Hindlimb muscle (tissue), 1 donor: Measurements from ENCODE around the gene L3MBTL3. TPM values are rescaled to one million over a fixed set of nuclear protein-coding genes. Genes with fewer than 3 reads are reported as not detected.
"Not testable (repeated sequence)": the region's sequence is repeated elsewhere in the genome, so short reads cannot be mapped to it uniquely, and the experiment has no call there.

Experiments used
- DNase-seq: peaks from one replicate; pipeline ENCODE4 v3.0.0-alpha.2; 2013
- polyA plus RNA-seq: library from polyadenylated mRNA; unstranded; fragments of 120-200 nt; gene quantifications from one replicate; pipeline ENCODE4 v1.2.1, GENCODE V29; 2013; ENCODE audit not compliant: insufficient read length

Gene L3MBTL3
- polyA plus RNA-seq, 1 donor: 4.9 TPM

DNA sequence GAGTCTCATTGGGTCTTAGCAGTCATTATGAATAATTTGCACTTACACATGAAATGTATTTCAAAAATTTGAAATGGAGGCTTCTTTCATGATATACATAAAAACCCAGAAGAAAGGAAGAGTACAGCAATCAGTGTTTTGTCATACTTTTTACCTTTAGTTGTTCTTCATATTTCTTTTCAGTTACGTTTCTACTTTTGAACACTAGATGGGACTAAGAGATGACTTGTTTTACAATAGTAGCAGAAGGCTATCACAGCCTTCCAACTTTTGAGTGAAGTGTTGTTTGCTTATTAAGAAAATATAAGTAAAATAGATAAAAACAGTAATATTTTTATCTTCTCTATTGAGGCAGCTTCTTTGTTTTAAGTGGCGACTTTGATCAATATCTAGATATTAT lies 58.1 kb downstream of the L3MBTL3 start:
- no peak for DNase-seq

DNA sequence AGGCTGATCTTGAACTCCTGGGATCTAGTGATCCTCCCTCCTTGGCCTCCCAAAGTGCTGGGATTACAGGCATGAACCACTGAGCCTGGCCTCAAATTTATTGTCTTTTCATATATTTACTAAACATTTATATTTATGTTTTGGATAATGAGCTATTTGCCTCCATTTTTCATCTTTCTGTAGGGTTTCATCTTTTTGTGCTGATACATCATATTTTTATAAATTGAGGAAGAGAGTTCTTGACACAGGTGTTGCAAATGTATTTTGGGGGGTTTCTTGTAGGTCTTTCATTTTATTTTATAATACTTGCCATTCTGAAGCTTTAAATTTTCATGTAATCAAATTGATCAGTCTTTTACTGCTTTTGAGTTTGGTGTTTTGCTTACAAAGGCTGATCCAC lies 72.4 kb downstream of the L3MBTL3 start:
- DNase-seq: no peak

DNA sequence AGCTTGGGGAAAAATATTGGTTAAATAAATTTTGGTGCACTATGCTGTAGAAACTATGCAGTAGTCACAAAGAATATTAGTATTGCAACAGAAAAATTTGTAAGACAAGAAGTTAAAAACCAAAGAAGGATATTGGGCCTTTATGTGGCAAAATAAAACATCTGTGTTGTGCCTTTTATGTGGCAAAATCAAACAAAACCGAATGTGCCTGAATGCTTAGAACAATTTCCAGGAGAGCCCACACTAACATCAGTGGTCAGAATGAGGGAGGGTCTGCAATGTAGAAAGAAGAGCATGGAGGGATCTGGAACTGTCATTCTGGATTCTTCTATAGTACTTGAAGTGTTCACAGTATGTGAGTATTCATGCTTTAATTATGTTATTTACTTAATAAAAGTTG lies 75.2 kb downstream of the L3MBTL3 start:
- no peak for DNase-seq

DNA sequence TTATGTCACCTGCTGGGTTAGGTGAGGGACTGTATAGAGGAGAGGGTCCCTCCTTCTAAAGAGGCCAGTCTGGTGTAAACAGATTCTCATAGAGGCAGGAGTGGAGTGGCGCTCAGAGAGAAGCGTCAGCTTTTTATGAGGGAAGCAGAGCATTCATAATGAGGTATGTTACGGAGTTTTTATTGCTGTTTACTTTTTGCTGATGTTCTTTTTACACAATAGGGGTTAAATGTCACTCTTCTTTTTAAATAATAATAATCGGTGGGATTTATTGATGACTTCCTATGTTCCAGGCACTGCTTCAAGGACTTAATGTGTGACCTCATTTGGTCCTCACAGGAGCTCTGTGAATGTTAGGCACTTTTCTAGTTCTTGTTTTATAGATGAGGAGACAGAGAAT lies 79.9 kb downstream of the L3MBTL3 start:
- DNase-seq: no peak

DNA sequence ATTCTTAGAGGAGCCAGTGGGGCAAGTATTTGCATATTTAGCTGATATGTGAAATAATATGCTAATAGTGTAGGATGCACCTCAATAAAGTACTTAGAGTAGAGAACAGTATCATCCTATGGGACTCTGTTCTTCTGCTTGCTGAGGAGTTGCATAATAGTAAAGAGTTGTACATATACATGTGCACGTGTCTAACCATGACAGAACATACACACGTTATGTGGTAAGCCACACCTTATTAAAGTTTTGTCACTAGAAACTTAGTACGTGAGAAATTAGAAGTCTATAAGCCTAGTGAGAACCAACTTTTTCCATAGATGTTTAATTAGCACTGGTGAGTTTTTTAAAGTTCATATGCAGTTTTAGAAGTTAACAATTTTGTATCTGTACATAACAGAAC lies 80.7 kb downstream of the L3MBTL3 start:
- no peak for DNase-seq

DNA sequence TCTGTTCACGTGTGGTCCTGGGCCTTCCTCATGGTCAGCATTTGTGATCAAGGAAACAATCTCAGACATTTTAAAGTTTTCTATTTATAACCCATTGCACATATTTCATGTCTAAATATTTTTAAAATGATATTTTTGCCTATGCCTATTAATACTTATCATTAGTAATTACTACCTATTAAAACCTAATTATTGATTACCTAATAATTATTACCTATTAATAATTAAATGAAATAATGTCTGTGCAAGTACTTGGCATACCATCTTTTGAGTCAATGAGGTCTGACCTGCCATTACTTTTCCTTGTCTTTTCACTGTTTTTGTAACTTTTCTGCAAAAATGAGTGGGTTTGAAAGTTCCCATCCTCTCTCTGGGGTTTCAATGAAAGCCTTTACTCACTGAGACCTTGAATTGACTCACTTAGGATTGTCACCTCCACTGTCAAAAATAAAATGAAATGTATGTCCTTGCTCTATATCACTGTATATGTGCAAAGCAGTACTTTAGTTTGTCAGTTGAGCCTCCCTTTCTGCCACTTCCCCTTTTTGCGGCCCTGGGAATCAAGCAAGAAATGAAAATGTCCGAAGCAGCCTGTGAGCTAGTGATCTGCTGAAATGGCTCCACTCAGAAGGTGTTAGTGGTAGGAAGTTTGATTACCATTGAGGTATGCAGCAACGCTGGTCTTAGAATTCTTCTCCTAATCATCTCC lies 87.8 kb downstream of the L3MBTL3 start:
- DNase-seq: no peak

DNA sequence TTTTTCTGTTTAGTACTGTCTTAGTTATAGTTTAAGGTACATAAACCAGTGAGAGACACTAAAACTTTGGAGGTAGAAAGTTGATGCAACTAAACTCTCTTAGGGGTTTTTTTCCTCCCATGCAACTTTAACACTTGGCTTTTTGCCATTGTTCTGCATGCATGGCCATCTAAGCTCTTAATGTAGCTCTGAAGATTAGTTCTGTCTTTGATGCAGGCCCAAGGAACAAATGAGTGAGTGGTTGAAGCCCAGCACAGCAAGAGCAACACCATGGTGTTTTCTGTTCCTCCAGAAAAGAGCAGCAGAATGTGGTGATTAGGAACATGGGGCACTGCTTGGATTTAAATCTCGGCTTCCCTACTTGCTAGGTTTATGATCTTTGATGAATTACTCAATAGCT lies 89.3 kb downstream of the L3MBTL3 start:
- DNase-seq: no peak

DNA sequence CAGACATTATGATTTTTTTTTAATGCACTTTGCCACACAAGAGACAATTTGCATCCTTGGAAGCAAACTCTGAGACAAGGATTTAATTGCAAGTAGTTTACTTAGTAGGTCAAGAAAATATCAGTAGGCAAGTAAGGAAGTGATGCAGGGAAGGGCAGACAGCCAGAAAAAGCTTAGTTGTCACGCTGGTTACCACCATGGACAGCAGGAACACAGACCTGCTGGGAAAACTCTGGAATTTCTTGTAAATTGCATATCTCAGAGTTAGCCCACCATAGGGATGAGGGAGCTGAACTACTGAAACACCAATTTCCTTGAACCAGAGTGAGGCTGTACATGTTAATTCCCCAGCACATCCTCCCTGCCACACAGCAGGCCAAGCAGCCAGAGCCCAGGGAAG lies 92.7 kb downstream of the L3MBTL3 start:
- DNase-seq: no peak

DNA sequence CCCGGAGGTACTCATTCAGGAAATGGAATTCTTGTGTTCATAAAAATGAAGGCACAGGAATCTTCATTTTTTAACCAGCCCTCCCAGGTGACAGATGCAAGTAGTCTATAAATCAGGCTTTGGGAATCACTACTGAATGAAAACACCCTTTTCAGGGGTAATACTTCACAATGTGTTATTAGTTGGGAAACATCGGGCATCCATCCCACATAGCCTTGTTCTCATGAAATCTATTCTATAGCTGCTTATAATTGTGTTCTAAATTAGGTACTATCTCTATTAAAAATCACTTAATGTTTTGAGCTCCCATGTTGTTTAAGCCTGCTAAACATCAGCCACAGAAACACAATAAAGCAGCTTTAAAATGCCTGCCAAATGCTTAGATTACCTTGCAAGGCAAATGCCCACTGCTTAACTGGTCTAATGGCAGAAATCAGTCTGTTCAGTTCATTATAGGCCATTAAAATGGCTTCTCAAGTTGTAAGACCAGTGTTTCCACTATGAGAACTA lies 94.9 kb downstream of the L3MBTL3 start:
- DNase-seq: no peak

DNA sequence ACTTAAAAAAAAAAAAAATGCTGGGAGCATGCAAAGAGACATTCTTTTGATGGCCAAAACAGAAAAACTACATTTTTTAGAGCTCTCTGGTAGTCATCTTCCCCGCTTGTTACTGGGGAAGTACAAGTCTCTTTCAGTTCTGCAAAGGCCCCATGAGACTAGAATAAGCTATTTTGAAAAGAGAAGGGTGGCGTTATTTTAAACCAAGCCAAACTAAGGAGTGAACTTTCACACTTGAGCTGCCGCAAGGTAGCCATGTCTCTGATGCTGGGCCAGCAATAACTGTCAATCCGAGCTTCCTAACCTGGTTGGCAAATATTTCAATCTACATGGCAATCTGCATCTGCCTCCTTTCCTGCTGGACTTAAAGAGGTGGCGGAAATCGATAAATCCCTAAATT lies 96.7 kb downstream of the L3MBTL3 start:
- no peak for DNase-seq

DNA sequence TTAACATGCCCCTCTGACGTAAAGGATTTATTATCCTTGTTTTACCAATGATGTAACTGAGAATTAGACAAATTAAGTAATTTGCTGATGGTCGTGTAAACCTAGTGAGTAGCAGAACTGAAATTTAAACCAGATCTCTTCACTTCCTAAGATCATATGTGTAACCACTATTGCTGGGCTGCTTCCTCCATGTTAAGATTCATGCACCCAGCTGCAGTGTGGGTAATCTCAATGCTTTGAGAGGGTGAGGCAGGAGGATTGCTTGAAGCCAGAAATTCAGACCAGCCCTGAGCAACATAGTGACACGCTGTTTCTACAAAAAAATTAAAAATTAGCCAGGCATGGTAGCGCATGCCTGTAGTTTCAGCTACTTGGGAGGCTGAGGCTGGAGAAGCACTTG lies 97.9 kb downstream of the L3MBTL3 start:
- DNase-seq: no peak

DNA sequence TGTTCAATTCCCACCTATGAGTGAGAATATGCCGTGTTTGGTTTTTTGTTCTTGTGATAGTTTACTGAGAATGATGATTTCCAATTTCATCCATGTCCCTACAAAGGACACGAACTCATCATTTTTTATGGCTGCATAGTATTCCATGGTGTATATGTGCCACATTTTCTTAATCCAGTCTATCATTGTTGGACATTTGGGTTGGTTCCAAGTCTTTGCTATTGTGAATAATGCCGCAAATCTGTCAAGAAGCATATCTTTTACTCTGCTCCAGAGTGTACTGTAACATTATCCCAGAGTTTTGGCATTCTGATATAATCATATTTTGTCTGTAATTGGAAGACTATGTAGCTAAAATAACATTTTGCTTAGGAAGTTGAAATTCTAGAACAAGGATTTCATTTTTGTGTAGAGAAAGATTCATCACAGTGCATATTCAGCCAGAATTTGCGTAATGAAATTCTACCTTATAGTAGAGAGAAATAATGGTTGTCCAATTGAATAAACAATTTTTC lies 98.9 kb downstream of the L3MBTL3 start:
- not testable (repeated sequence) for DNase-seq

DNA sequence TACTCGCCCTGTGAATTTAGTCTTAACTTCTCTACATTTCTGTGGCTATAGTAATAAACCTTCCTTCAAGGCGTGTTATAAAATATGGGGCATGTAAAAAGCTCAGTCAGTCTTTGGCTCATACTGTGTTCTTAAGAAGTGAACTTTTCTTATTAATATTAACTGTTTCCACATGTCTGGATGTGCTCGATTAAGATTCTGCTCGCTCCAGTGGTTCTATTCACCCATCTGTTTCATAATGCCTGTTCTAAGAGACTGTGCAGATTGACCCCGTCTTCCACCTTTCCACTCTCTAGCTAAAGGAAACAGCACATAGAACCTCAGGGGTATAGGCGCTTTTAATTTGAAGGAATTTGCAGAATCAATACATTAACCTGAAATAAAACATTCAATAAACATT lies 99.9 kb downstream of the L3MBTL3 start:
- no peak for DNase-seq

DNA sequence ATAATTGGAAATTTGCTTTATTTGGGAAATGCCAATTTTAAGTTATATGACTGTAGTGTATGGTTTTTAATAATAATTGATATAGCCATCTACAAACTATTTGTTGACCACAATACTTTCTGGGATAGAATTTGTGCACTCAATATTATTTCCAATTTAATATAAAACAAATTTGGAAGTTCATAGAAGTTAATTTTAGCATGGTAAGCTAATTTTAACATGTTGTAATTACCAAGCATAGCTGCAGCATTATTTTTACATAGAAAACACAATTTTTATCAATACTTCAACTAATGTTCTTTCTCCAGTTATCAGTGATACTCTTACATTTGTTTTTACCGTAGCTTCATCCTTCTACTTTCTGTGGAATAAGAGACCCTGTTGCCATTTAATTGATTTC lies 100.8 kb downstream of the L3MBTL3 start:
- no peak for DNase-seq

DNA sequence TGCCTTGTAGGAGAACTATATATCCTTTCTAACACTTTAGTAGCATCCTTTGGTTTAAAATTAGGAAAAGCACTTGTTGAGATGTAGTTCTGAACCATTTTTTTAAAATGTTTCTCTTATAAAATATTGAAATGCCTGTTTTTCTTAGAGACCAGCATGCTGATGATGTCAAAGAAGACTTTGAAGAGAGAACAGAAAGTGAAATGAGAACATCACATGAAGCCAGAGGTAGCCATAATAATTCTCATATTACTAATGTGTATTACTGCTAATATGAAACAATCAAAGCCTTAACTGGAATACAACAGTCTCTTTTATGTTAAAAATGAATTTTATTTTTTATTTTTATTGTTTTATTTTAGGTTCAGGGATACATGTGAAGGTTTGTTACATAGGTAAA lies 102.3 kb downstream of the L3MBTL3 start:
- no peak for DNase-seq

DNA sequence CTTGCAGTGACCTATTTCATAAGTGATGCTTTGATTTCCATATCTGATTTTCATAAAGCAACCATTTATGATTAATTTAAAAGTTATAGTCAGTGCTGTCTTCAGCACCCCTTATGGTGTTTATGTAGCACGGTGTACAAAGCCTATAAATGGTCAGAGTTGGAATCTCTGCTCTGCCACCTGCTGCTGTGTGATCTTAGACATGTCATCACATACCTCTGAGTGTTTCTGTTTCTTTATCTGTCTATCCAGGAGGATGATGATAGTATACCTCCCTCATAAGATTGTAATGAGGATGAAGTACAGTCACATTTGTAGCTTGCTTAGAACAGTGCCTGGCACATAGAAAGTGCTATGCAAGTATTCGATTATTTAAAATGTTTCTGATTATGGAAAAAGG lies 103.9 kb downstream of the L3MBTL3 start:
- no peak for DNase-seq

DNA sequence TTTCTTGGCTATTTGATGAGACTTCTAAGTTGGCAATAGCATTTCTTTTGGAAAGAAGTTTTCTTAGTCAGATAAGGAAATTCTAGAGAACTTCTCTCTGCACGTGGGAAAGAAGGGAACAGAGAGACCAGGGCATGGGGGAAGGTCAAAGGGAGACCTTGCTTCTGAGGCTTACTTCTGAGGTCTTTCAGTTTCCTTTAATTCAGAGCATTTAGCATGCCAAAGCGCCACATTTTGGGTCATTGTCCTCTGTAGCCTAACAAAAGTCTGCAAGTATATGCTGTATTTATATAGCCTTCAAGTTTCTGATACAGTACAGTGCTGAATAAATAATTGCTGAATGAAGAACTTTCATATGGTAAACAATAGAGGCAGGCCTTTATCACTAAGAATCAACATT lies 108.8 kb downstream of the L3MBTL3 start:
- DNase-seq: no peak

DNA sequence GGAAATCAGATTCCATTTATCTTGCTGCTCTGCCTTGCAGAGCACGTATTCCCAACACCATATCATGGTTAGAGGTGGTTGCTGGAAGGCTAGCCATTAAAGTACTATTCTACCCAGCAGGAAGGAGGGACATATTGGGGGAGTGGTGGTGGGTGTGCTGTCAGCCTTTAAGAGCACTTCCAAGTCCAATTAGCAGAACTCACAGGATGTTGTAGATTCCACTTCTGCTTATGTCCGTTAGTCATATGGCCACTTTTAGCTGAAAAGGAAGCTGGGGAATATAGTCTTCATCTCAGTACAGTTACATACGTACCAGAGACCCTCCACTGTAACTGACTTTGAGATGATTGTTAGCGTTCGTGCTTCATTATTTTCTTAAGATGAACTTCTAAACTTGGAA lies 109.9 kb downstream of the L3MBTL3 start:
- no peak for DNase-seq

DNA sequence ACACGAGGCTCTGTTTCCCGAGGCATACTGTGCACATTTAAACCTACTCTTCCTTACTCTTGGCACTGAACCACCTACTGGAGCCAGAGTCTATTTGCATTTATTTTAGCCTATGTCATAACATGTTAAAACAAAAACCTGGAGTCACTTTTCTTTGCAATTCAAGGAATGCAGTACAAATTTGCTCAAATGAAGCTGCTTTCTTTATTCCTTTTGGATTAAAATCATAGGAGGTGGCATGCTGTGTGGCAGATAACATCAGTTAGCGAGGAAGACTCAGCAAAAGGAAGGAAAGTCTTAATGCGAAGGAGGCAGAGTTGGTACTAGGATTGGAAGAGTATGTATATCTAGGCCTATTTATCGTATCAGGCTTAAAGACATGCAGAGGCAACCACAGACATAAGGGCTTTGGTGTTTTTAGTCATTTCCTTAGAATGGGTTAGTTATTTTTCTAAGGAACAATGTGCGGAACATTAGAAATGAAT lies 111.4 kb downstream of the L3MBTL3 start:
- no peak for DNase-seq

DNA sequence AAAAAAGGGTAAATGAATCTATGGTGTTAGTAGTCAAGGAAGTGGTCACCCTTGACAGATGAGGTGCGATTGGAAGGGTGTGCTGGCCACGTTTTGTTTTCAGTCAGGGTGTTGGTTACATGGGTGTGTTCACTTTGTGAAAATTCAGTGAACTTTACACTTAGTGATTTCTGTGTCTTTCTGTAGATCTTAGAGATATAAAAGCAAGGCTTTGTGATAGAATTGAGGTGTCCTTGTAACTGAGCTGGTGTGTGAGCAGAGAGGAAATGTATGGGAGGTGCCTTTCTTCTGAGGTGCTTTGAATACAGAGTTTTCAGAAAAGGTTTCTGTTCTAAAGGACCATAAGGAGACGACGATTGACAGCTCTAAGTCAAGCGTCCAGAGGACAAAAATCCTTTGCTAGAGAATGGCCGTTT lies 113.9 kb downstream of the L3MBTL3 start:
- no peak for DNase-seq

DNA sequence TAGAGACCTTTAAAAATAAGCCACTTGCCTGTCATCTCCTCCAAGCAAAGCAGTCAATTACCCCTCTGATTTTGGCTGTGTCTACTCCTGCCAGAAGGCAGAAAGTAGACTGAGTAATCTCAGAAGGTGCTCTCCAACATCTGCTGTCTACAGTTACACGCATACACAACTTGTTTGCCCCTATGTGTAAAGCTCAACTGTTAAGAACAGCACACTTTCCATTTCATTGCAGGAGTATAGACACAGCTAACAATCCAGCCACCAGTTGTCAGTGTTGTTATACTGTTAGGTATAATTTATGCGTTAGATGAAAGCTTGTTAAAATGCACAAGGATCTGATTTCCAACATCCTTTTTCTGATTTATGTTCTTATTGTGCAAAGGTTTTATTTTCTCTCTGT lies 116.2 kb downstream of the L3MBTL3 start:
- DNase-seq: no peak

DNA sequence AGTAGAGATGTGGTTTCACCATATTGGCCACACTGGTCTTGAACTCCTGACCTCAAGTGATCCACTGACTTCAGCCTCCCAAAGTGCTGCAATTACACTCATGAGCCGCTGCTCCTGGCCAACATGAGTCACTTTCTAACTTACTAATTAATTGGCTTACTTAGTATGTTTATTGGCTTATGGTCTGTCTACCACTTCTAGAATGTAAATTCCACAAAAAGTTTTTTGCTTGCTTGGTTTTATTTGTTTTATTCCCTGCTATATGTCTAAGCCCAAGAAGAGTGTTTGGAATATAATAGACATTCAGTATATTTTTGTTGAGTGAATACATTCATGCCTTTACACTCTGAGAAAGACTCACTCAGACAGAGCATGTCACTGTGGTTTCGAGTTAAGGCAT lies 118.4 kb downstream of the L3MBTL3 start:
- no peak for DNase-seq

DNA sequence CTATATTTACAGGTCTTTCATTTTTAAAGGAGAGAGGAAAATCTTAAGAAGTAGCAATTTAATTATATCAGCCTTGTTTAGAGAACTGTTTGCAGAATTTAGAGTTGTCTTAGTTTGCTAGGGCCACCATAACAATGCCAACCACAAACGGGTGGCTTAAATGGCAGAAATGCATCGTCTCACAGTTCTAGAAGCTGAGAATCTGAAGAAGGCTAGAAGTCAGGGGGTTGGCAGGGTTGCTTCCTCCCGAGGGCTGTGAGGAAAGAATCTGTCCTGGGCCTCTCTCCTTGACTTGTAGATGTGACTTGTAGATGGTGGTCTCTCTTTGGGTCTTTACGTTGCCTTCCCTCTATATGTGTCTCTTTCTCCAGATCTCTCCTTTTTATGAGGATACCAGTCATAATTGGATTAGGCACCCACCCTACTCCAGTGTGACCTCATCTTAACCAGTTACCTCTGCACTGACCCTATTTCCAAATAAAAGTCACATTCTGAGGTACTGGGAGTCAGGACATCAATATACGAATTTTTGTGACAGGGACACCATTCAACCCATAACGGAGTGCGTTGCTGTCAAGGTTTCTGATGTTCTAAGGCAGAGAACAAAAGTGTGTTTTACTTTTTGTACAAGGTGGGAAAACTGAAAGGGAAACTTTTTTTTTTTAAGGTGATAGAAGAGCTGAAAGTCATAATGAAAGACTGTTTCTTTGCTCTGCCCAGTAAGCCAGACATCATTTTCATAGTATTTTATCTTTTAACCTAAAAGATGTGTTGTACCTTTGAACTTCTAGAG lies 119.9 kb downstream of the L3MBTL3 start:
- no peak for DNase-seq

DNA sequence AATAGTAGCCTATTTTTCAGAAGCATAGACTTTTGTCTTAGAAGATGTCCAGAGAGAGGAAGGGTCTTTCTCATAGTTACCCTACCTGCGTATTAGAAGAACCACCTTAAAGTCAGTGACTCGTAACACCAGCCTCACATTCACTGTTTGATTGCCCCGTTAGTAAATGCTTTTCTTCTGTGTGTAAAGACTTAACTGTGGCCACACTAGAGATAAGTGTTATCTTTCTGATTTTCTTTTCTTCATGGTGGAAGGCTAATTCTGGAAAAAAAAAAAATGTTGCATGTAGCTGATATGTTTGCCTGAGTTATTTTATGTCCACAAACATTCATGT lies 120.5 kb downstream of the L3MBTL3 start:
- DNase-seq: no peak
